22Rv1 (cell line): ENCODE results near the gene RERGL.

Source experiments
- ZFX ChIP-seq: fragments of 450-650 bp; IDR thresholded peaks from 2 replicates; pipeline ENCODE4 v1.6.1; 2017; ENCODE audit warnings: antibody characterized with exemption, borderline replicate concordance
- TF ChIP-seq, protein P1 (sequence below): fragments of 450-650 bp; IDR thresholded peaks from 2 replicates; pipeline ENCODE4 v1.5.1; 2017; ENCODE audit warnings: mild to moderate bottlenecking

DNA sequence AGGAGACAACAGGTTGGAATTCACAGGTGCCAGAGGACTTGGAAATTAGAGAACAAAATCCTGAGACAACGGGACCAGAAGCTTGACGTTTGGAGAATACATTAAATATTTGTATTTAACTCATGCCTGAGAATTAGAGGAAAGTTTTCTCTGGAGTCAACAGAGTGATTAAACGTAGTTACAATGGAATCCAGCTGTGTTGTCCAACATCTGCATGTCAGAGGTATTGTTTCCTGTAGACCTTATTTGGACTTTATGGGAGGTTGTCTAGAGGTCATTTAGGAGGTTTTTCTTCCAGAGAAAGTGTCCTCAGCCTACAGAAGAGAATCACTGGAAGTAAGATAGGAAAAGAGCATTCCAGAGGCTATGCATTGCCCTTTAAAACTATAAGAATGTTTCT, 45.1 kb upstream of the RERGL start:
- TF ChIP-seq, protein P1, sequence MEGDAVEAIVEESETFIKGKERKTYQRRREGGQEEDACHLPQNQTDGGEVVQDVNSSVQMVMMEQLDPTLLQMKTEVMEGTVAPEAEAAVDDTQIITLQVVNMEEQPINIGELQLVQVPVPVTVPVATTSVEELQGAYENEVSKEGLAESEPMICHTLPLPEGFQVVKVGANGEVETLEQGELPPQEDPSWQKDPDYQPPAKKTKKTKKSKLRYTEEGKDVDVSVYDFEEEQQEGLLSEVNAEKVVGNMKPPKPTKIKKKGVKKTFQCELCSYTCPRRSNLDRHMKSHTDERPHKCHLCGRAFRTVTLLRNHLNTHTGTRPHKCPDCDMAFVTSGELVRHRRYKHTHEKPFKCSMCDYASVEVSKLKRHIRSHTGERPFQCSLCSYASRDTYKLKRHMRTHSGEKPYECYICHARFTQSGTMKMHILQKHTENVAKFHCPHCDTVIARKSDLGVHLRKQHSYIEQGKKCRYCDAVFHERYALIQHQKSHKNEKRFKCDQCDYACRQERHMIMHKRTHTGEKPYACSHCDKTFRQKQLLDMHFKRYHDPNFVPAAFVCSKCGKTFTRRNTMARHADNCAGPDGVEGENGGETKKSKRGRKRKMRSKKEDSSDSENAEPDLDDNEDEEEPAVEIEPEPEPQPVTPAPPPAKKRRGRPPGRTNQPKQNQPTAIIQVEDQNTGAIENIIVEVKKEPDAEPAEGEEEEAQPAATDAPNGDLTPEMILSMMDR = no peak
- TF ChIP-seq ZFX = no peak
